D721Med (cell line): ENCODE data around the gene LAMTOR1.

Experiments used
- DNase-seq: peaks from one replicate; pipeline ENCODE4 v3.0.0; 2011; ENCODE audit warnings: low spot score; ENCODE audit not compliant: insufficient read length
- FAIRE-seq: peaks from 2 replicates; lab custom pipeline; 2011; peaks lifted over from hg19 to GRCh38; lab: Jason Lieb, UNC
- TF ChIP-seq, protein P1 (sequence below): IDR thresholded peaks from 2 replicates; pipeline ENCODE4 v1.5.1; 2012; ENCODE audit warnings: mild to moderate bottlenecking, control low read depth; ENCODE audit not compliant: insufficient read depth; ENCODE audit errors: missing control alignments

The LAMTOR1 gene

DNA sequence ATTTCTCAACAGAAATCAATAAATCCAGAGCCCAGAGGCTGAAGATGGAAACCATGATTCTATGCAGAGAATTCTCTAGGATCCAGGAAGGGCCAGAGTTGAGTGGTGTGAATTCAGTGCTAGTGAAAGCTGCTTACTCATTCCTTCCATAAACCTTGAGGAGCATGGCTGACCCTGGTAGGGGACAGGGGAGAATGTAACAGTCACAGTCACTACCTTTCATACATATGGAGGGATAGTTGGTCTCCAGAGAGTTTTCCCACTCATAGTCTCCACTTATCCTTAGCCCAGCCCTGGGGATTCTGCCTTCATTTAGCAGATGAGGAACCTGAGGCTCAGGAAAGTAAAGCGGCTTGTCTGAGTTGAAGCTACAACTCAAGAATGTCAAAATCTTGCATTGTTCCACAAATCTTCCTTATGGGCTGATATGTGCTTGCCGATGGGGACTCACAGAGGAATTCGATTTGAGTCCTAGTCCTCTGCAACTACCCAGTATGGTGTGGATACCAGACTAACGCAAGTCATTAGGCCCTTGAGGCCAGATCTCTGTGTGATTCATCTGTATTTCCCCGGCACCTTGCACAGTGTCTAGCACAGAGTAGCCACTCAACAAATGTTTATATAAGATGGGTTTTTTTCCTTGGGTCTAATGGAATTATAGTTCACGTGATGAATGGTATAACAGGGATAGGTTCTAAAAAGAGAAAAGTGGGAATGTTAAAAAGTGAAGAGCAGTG lies 13.1 kb upstream of the LAMTOR1 start:
- no peak for DNase-seq
- FAIRE-seq = no peak
- TF ChIP-seq, protein P1, sequence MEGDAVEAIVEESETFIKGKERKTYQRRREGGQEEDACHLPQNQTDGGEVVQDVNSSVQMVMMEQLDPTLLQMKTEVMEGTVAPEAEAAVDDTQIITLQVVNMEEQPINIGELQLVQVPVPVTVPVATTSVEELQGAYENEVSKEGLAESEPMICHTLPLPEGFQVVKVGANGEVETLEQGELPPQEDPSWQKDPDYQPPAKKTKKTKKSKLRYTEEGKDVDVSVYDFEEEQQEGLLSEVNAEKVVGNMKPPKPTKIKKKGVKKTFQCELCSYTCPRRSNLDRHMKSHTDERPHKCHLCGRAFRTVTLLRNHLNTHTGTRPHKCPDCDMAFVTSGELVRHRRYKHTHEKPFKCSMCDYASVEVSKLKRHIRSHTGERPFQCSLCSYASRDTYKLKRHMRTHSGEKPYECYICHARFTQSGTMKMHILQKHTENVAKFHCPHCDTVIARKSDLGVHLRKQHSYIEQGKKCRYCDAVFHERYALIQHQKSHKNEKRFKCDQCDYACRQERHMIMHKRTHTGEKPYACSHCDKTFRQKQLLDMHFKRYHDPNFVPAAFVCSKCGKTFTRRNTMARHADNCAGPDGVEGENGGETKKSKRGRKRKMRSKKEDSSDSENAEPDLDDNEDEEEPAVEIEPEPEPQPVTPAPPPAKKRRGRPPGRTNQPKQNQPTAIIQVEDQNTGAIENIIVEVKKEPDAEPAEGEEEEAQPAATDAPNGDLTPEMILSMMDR = no peak

DNA sequence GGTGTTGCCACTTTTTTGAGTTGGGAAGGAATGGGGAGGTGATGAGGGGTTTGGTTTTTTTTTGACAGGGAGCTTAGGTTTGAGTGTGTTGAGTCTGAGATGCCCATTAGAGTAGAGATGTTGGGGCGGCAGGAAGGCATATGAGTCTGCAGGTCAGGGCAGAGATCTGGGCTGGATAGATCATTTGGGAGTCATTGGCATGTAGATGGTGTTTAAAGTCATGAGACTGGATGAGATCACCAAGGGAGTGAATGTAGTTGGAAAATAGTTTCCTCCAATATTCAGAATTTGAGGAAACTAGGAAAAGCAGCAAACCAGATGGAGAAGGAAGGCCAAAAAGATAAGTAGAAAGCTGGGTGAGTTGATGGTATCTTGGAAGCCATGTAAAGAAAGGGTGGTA lies 11.5 kb upstream of the LAMTOR1 start:
- no peak for DNase-seq
- no peak for FAIRE-seq
- TF ChIP-seq, protein P1 = no peak

DNA sequence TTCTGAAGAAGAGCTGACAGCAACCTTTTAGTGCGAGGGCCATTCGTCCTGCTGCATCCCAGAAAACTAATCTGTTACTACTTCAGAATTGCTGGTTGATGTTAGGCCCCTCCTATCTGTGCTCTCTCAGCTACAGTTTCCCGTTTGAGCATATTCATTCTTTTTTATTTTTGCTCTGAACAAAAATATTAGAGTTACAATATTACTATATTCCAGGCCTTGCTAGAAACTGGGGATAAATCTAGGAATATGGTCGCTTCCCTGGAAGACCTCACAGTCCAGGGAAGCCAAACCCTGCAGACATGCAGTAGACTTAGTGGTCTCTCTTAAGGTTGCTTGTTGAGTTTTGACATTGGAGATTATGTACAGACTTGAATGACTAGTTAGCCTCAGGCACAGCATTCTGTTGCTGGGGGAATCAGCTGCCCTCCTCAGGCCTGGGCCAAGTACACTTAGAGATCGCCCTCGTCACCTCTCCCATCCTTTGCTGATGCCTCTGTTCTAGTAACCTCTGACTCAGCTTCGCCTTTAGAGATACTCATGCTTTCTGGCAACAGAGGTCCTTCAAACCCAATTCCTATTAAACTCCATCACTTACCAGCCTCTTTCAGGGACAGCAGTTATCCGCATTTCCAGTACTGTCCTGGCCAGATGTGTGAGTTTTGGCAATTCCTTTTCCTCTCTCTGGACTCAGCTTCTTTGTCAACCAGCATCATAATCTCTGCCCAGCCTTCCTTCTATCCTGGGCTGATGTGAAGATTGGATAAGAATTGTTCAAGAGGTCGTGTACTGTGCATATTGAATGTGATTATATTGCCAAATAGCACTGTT lies 10.1 kb upstream of the LAMTOR1 start:
- TF ChIP-seq, protein P1 = no peak
- no peak for DNase-seq
- no peak for FAIRE-seq

DNA sequence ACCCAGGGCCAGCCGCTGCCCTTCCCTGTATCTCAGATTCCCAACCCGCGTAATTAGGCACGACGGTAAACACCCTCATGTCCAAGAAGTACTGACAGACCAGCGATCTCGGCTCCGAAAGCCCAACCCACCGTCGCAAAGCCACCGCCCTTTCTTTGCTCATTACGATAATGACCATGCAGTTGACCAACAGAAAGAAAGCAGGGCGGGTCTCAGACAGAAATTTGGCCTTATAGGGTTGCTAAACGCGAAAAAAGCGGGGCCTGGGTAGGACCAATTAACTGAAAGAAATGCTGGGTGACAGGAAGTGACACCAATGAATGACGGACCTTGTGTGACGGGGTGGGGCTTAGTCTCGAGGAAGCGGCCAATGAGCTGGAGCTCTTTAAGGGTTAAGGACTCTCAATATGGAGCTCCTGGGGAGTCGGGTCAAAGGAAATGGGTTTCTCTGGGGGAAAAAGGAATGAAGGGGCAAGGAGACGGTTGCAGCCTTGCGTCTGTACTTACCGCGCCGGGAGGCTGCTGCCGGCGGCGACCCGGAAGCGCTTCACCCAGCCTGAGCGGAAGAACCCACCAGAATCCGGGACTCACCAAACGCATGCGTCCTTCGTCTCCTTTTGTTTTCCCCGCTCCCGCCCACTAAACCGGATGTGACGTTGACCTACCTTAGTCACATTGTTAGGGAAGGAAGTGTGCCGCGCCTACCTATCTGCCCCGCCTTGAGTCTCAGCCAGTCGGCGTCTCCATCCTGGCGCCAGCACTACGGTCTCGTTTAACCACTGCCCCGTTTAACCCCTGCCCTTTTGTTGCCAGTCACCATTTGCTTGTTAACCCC lies 9.3 kb upstream of the LAMTOR1 start, which contains the start of gene ANAPC15:
ANAPC15 (minus strand) TSS at position 553 of the 835 bp plus-strand sequence. CDS start 1,419 bp downstream, outside the sequence.
- TF ChIP-seq, protein P1 = no peak
- FAIRE-seq = peak; percentile 67
- peak; percentile 55 for DNase-seq

DNA sequence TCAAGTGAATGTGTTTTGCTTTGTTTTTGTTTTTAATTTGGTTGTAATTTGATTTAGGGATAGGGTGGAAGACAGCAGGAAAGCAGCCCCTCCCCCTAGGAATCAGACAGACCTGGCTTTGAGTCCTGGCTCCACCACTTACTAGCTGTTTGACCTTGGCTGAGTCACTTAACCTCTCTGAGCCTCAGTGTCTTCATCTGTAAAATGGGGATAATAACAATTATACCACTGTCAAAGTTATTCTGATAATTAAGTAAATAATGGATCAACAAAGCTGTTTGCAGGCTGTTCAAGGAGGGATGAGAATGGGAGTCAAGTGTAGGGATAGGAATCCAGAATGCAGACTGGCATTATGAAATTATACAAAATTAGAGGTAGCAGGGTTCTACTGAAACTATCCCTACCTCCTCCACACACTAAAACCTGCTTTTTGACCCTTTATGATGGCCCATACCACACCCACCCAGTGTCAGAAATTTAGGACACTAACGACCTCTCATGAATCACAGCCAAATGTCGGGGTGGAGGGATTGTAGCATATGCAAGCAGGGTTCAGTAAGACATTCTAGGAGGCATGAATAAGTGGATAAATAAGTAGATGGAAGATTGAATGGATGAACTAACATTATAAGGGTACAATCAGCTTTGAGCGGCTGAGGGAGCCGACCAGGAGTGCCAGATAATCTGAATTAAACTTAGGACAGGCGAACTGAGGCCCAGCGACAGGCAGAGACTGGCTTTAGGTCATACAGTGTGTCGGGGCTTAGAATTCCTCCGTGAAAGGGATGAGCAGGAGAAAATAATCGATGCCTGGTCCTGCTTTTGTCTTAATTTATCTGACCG lies 8.4 kb upstream of the LAMTOR1 start:
- FAIRE-seq = no peak
- TF ChIP-seq, protein P1 = no peak
- DNase-seq = no peak

DNA sequence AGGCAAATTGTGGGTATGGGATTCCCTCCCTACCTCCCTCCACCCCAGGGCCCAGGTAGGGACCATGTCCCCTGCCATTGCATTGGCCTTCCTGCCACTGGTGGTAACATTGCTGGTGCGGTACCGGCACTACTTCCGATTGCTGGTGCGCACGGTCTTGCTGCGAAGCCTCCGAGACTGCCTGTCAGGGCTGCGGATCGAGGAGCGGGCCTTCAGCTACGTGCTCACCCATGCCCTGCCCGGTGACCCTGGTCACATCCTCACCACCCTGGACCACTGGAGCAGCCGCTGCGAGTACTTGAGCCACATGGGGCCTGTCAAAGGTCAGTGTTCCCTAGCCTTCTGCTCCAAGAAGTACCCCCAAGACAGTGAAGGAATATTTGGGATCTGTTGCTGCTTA lies 2.8 kb upstream of the LAMTOR1 start, which contains the start of gene TOMT:
TOMT (plus strand) TSS at position 37 of the 400 bp plus-strand sequence; CDS start at position 65, 28 bp downstream.
- FAIRE-seq (no peak), DNase-seq (no peak)

More for the DNA sequence above, 2.8 kb upstream of the LAMTOR1 start, which contains the start of gene TOMT:
- TF ChIP-seq, protein P1 = no peak
